ENCODE data around the gene SSC4D.
A peak's percentile ranks its signal among the peaks of the same experiment; 100 is the strongest.
"Not testable (repeated sequence)": the region's sequence is repeated elsewhere in the genome, so short reads cannot be mapped to it uniquely, and the experiment has no call there.

The SSC4D gene

GRCh38 chr7:76417654-76418310, 8.3 kb upstream of the SSC4D start:
- DNase-seq = not testable (repeated sequence)

GRCh38 chr7:76412249-76412648, 2.8 kb upstream of the SSC4D start:
- no peak for DNase-seq

GRCh38 chr7:76411626-76412025, 2.1 kb upstream of the SSC4D start:
- peak; percentile 30 to 52 (median 46) for DNase-seq

DNA sequence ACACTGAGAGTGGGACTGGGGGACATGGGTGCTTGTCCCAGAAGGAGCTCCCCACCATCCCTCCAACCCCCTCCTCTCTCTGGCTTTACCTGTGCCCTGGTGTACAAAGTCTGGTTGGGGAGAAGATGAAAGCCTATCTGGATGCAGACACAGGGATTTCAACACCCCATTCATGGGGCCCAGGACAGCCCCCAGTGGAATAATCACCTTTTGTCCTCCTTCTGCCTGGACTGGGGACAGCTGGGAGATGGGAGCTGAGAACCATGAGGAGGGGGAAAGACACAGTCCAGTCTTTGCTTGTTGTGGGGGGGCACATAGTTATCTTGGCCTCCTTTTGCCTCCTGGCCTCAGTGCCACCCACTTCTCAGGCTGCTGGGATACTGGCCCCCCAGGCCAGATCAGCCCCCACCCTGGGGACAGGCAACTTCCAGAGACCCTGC, 1.4 kb downstream of the SSC4D start:
- no peak for DNase-seq

DNA sequence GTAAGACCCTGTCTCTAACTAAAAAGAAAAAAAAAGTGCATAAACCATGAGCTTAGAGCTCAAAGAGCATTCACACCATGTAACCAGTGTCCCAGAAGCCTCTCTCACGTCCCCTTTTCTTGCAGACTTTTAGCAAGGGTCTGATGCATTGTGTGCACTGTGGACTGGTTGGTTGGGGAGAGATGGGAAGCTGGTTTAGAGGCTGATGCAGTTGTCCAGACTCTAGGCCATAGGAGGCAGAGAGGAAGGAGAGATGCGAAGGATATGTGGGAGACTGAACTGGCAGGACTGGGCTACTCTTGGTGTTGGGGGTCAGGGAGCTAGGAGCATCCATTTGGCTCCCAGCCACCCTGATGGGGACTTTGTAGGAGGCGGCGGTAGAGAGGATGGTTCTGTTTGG, 1.8 kb downstream of the SSC4D start:
- DNase-seq = no peak

- DNase-seq = no peak
Measured at GRCh38 chr7:76405738-76406137, 3.8 kb downstream of the SSC4D start.

- DNase-seq = peak; percentile 72 to 81 (median 77)
Measured at GRCh38 chr7:76403780-76404494, 5.6 kb downstream of the SSC4D start.

DNA sequence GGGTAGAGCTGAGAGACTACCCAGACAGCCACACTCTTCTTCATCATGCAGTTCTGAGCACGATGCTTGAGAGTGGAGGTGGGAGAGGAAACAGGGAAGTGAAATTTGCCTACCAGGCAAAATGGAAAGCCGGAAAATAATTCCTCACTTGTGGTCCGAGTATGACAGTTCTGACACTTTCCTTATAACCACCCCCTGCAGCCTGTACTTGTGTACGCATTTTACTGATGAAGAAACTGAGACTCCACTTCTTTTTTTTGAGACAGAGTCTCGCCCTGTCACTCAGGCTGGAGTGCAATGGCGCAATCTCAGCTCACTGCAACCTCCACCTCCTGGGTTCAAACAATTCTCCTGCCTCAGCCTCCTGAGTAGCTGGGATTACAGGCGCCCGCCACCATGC, 6.4 kb downstream of the SSC4D start:
- peak; percentile 71 to 86 (median 82) for DNase-seq

DNA sequence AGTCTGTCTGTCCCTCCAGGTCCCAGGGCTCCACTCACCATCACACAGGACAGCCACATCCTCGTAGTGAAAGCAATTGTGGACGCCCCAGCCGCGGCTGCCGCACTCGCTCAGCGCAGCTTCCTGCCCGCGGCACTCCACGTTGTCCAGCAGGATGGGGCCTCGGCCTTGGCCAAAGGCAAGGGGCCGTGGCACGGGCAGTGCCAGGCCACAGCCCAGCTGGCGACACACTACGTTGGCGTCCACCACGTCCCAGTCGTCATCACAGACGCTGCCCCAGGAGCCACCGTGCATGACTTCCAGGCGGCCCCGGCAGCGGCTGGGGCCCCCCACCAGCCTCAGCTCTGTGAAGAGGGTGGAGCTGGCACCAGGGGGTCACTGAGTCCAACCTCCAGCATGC, 9.2 kb downstream of the SSC4D start:
- no peak for DNase-seq

- DNase-seq = peak; percentile 72 to 89 (median 76)
Measured at GRCh38 chr7:76397409-76398183, 11.9 kb downstream of the SSC4D start.

DNA sequence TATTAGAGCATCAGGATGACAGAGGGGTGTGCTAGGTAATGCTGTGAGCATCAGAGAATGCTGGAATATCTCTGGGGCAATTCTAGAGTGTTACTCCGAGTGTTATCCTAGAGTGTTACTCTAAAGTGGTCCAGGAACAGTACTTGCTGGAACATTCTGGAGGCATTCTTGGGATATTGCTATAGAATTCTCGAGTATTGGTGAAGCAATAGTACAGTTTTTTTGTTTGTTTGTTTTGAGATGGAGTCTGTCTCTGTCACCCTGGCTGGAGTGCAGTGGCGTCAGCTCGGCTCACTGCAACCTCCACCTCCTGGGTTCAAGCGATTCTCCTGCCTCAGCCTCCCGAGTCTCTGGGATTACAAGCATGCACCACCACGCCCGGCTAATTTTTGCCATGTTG, 12.6 kb downstream of the SSC4D start:
- no peak for DNase-seq

DNA sequence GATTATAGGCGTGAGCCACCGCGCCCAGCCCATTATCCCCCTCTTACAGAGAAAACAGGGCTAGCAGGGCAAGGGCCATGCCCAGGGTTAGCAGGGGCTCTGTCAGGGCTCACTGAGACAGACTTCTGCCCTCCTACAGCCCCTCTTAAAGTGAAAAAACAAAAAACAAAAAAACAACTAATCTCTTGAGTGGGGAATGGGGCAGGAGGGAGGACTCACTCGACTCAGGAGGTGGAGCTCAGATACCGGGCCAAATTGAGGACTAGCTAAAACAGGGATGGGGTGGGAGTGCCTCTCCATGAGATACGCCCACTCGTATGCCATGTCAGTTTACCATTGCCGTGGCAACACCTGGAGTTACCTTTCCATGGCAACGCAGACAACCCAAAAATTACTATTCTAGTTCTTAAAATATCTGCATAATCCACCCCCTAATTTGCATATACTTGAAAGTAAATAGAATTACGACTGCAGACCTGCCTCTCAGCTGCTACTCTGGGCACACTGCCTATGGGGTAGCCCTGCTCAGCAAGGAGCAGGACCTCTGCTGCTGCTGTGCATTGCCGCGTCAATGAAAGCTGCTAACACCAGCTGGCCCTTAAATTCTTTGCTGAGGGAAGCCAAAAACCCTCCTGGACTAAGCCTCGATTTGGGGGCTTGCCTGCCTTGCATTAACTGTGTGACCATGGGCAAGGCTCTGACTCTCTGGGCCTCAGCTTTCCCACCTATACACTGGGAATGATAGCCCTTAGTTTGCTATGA, 13.4 kb downstream of the SSC4D start:
- DNase-seq = no peak

DNA sequence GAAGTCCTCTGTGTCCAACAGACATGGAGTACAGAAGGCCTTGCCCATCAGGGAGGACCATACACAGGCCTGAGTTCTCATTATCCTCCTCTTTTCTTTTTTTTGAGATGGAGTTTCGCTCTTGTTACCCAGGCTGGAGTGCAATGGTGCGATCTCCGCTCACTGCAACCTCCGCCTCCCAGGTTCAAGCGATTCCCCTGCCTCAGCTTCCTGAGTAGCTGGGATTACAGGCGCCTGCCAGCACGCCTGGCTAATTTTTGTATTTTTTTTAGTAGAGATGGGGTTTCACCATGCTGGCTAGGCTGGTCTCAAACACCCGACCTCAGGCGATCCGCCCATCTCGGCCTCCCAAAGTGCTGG, 13.9 kb downstream of the SSC4D start:
- DNase-seq = not testable (repeated sequence)

- DNase-seq = peak; percentile 64 to 68 (median 67)
Measured at GRCh38 chr7:76394957-76395356, 14.5 kb downstream of the SSC4D start.

GRCh38 chr7:76393116-76394031, 16.1 kb downstream of the SSC4D start:
- peak; percentile 95 to 98 (median 97) for DNase-seq

DNA sequence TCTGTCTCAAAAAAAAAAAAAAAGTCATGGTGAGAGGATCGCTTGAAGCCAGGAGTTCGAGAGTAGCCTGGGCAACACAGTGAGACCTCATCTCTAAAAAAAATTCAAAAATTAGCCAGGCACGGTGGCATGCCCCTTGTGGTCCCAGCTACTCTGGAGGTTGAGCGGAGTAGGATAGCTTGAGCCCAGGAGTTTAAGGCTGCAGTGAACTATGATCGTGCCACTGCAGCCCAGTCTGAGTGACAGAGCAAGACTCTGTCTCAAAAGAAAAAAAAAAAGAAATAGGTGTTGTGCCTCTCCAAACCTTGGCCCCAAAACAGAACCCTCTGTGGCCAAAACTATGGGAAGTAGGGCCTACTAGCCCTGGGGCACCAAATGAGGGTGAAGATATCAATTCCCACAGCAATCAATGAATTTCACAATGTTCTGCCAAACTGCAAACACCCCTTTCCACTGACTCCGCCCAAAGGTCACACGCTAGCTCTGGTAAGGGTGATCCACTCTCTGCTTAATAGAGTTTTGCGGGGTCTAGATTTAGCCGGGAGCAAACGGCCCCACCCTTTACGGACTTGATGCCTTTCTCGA, 16.9 kb downstream of the SSC4D start:
- DNase-seq = no peak

DNA sequence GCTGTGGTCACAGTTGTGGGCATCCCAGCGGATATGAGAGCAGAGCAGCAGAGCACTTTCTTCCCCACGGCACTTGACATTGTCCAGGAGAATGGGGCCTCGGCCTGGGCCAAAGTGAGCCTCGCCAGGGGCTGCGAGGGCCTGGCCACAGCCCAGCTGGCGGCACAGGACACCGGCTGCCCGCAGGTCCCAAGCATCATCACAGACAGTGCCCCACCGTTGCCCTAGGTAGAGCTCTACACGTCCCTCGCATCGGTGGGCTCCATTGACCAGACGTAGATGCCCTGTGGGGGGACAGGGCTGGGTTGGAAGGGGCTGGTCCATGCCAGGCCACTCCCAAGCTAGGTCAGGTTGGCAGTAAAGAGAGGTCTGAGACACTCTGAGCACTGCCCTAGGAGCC, 19.4 kb downstream of the SSC4D start:
- DNase-seq = no peak

DNA sequence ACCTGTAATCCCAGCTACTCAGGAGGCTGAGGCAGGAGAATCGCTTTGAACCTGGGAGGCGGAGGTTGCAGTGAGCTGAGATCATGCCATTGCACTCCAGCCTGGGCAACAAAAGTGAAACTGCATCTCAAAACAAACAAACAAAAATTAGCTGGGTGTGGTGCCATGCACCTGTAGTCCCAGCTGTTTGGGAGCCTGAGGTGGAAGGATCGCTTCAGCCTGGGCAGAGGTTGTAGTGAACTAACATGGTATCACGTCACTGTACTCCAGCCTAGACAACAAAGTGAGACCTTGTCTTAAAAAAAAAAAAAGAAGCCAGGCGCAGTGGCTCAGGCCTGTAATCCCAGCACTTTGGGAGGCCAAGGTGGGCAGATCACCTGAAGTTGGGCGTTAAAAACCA, 21.7 kb downstream of the SSC4D start:
- not testable (repeated sequence) for DNase-seq

GRCh38 chr7:76386691-76387260, 22.7 kb downstream of the SSC4D start:
- DNase-seq = no peak

- peak; percentile 26 to 49 (median 39) for DNase-seq
Measured at GRCh38 chr7:76383089-76383944, 26.2 kb downstream of the SSC4D start.
